ENCODE results near the gene ARSB.
"Not testable (repeated sequence)": the region's sequence is repeated elsewhere in the genome, so short reads cannot be mapped to it uniquely, and the experiment has no call there.

ARSB gene

DNA sequence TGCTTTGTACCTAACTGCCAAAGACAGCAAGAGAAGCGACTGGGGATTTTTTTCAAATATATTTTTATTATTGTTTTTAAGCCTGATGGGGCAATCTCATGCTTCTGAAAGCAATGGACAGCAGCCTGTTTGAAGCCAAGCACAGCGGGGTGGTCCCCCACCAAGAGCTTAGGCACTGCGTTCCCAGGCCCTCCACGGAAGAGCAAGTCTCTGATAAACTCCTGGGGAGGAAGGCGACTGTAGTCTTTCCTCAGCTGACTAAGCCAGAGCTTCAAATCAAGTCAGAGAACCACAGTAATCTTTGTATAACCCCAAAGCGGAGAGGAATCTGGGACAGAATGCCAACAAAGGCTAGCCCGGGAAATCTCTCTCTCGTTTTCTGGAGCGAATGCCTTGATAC lies 54.4 kb downstream of the ARSB start:
- DNase-seq, result no peak

DNA sequence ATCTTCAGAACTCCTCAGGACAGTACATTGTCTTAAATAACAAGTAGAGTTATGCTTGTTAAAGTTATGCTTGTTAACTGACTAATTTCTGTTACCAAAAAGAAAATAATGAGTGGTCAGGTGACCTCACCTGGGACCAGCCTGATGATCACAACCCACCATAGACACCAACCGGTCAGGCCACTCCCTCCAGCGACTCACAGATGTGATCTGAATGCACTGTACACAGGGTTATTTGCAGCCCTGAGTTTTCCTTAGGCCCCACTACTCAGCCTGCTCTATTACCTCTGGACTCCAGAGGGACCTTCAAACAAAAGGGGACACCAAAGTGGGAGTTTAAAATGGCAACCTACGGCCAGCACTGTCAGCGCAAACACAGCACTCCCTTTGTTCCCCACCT lies 55.3 kb downstream of the ARSB start:
- no peak for DNase-seq

- DNase-seq, result no peak
Observed at GRCh38 chr5:78927657-78928282, 57.3 kb downstream of the ARSB start.

- no peak for DNase-seq
Observed at GRCh38 chr5:78926252-78926651, 58.9 kb downstream of the ARSB start.

DNA sequence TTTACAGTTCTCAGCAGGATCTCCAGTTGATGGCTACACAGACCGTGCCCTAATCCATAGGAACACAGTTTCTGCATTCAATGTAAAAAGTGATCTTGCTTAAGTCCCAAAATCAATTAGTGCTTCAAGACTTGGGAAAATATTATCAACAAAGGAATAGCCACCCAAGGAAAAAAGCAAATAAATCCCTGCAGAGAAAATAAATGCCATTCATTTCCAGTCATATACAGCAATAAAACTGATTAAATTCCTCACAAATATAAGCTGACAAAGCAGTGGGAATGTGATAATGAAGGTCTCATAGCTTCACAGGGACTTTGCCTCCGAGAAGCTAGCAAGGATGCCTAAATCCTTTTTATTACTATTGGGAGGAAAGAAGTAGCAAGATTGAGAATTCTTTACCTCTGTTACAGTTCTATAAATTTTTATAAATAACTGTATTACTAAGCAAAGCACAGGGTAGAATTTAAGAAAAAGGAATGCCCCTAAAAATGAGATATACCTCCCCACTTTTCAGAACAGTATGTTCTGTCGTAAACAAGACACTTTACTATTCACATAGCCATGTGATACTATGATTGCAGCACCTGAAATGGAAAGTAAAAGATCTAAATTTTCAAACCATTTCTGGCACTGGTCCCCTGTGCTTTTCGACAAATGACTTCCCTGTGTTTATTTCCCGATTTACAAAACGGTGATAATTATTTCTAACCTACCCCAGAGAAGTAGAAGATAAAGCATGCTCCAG lies 59.8 kb downstream of the ARSB start:
- DNase-seq, result no peak

- no peak for DNase-seq
Observed at GRCh38 chr5:78923622-78923970, 61.5 kb downstream of the ARSB start.

DNA sequence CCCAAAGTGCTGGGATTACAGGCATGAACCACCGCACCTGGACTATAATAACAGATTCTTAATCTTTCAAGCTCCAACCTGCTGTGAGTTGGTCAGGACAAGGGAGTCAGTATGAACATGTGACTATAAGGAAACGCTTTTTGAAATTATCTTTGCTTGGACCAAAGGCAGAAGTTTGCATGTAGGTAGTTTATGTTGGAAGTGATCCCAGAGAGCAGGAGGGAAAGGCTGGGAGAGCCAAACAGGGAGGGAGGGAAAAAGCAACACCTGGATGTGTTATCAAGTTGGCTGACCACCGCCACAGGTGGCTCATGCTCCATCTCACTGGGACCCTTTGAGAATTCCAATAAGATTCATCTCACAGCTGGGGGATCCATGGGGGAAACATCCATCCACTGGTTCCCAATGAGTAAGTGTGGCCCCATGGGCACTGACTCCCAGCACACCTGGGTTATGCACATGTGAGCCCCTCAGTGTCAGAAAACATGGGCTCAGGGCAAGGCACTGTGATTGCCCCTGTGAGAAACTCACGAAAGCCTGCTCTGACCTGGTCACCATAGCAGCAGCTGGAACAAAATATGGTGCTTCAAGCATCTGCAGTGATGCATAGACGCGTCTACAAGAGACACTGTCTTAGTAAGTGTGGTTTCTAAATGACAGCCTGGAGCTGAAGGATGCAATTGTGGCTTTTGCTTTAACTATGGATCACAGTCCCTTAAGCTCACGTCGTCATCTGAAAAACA lies 62.1 kb downstream of the ARSB start:
- no peak for DNase-seq

GRCh38 chr5:78920604-78921003 lies 64.5 kb downstream of the ARSB start:
- DNase-seq, result peak; percentile 44

GRCh38 chr5:78919796-78920195 lies 65.3 kb downstream of the ARSB start:
- no peak for DNase-seq

- no peak for DNase-seq
Observed at GRCh38 chr5:78916044-78916443, 69.1 kb downstream of the ARSB start.

- no peak for DNase-seq
Observed at GRCh38 chr5:78915170-78915569, 69.9 kb downstream of the ARSB start.

- DNase-seq, result no peak
Observed at GRCh38 chr5:78912811-78913210, 72.3 kb downstream of the ARSB start.

DNA sequence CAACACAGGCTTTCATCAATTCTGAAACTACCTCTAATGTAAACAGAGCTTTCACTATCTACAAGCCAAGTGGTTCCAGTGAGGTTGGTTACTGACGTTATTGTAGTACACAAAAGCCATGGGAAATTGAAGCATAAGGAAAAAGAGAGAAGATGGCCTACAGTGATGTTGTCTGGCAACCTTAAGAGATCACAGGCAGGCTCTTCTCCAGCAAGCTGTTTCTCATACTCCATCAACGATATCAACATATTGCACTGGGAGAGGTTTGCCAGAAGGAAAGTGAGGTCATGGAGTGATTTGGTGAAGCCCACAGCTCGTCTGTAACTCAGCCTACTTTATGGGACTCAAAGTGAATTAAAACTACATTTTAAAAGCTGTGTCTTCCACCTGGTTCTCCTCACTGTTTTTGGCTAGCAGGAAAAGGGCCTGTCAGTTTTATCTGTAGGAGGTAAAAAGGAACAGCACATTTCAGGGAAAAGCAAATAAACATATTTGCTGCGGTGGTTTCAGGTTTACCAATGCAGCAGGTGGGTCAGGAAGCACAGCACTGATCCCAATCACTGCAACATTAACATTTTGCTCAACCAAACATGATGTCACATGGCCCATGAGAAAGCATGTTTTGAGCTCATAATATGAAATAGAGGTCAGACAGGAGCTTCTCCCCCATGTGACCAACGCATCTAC lies 72.9 kb downstream of the ARSB start:
- DNase-seq, result peak; percentile 58

DNA sequence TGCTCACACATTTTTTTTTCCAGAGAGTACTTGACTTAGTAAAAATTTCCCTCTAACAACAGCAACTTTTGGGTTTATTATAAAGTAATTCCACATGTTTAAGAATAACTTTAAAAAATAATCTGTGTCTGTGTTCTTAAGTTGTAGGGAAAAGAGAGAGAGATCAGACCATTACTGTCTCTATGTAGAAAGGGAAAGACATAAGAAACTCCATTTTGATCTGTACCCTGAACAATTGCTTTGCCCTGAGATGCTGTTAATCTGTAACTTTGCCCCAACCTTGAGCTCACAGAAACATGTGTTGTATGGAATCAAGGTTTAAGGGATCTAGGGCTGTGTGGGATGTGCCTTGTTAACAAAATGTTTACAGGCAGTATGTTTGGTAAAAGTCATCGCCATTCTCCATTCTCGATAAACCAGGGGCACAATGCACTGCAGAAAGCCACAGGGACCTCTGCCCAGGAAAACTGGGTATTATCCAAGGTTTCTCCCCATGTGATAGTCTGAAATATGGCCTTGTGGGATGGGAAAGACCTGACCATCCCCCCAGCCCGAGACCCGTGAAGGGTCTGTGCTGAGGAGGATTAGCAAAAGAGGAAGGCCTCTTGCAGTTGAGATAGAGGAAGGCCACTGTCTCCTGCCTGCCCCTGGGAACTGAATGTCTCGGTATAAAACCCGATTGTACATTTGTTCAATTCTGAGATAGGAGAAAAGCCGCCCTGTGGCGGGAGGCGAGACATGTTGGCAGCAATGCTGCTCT lies 75.7 kb downstream of the ARSB start:
- not testable (repeated sequence) for DNase-seq

GRCh38 chr5:78908173-78909061 lies 76.7 kb downstream of the ARSB start:
- DNase-seq, result peak; percentile 89

DNA sequence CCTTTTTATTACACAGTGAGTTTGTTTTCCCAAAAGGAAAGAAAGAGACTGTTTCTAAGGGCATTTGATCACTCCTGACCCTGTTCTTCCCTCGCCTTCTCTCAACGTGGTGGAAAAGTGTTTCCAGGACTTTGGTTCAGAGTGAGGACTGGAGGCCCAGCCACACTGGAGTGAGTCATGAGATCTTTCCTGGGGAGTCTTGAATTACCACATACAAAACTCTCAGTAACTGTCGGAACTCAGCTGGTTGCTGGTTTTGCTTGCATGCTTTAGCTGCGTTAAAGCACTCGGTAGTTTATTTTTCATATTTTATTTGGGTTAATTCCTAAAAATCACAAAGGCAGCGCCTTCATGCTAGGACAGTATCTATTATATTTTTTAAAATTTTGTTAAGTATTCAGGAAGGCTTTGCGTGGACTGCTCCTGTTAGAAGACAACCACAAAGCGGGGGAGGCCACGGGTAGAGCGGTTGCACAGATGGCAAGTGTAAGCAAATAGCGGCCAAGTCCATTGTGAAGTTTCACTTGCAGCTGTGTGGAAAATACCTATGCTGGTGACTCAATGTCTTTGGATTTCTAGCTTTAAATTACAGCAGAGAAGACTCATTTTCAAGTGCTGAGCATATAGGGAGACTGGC lies 77.7 kb downstream of the ARSB start:
- peak; percentile 87 for DNase-seq

DNA sequence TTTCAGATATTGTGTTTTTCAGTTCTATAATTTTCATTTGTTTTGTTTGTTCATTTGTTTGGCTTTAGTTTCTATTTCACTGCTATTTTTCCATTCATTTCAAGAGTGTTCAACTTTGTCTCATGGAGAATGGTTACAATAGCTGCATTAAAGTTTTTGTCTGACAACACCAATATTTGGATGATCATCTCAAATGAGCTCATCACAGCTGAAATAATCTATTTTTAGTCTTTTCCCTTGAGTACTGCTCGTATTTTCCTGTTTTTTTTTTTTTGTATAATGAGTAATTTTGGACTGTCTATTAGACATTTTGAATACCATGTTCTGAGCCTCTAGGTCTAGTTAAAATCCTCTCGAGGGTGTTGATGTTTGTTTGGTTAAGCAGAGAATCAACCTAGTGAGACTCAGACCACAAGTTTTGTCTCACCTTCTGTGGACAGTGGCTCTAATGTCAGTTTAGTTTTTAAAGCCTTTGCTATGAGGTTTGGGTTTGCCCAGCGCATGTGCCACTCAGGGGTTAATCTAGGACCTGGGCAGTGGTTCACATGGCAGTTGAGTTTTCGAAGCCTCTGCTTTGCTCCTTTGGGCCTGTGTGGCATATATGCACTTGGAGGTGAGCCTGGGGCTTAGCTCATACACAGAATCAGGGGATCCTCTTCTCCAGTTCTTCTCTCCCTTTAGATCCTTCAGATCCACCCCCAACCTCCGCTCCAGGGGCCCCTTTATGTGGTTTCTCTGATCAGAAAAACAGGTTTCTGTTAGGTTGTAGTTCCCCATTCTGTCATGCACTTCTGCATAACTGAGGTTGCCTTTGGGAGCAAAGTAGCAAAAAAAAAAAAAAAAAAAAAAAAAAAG lies 79.8 kb downstream of the ARSB start:
- DNase-seq, result no peak

- DNase-seq, result no peak
Observed at GRCh38 chr5:78903861-78904260, 81.2 kb downstream of the ARSB start.

DNA sequence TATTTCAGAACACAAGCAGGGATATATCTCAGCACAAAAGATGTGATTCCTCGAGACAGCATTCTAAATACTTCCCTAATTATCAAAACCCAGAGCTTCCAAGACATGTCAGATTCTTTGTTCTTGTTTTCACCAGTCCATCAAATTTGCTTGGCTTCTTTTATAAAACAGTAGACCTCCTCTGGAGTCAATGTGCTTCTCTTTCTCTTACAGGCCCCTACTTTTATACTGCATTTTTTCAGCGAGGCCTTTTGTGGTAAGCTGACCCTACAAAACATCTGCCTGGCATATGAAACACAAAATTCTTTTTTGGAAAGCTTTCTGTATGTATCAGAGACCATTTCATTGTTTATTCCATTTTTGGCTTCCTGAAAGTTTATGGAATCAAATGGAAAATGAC lies 81.8 kb downstream of the ARSB start:
- no peak for DNase-seq

DNA sequence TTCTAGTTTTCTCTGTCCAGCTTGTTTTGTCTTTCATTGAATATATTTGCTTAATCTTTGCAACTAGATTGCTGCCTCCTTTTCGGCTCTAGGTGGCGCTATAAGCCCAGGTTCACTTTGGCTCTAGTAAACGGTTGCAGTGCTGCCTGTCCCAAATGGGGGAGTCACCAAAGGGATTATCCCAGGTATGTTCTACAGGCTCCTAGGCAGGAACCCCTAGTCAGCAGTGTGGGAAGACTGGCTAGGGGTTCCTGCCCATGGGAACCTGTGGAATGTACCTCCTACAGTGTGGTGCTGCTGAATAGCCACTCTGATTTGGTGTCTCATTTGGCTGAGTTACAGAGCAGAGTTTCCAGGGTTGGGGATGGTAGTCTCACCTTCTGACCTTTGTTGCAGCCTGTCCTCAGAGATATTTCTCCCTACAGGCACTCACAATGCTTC lies 85.2 kb downstream of the ARSB start:
- DNase-seq, result no peak
